Endometrium (tissue), 2 donors: ENCODE measurements around the gene ELOVL2.

ENCODE experiments used
- FAIRE-seq: peaks from 2 replicates; lab custom pipeline; 2012; peaks lifted over from hg19 to GRCh38; lab: Jason Lieb, UNC
- donor health status: control.
- donor health status: control.

The ELOVL2 gene

GRCh38 chr6:11056871-11057270 lies 12.8 kb upstream of the ELOVL2 start:
- no peak for FAIRE-seq

- no peak for FAIRE-seq
These were observed 11.1 kb upstream of the ELOVL2 start for GRCh38 chr6:11055127-11055627.

GRCh38 chr6:11054722-11055121 lies 10.6 kb upstream of the ELOVL2 start:
- no peak for FAIRE-seq

GRCh38 chr6:11053307-11053706 lies 9.2 kb upstream of the ELOVL2 start:
- FAIRE-seq, result no peak

GRCh38 chr6:11050731-11051130 lies 6.6 kb upstream of the ELOVL2 start:
- no peak for FAIRE-seq

- no peak for FAIRE-seq
These were observed 635 bp upstream of the ELOVL2 start for GRCh38 chr6:11044712-11045167.

- FAIRE-seq, result no peak
These were observed 636 bp downstream of the ELOVL2 start for GRCh38 chr6:11043378-11043960.

GRCh38 chr6:11042750-11043377 lies 1.2 kb downstream of the ELOVL2 start:
- no peak for FAIRE-seq

- FAIRE-seq, result no peak
These were observed 1.9 kb downstream of the ELOVL2 start for GRCh38 chr6:11042025-11042749.

- FAIRE-seq, result no peak
These were observed 4.0 kb downstream of the ELOVL2 start for GRCh38 chr6:11040134-11040533.

- FAIRE-seq, result no peak
These were observed 5.1 kb downstream of the ELOVL2 start for GRCh38 chr6:11039040-11039439.

- FAIRE-seq, result no peak
These were observed 7.1 kb downstream of the ELOVL2 start for GRCh38 chr6:11036977-11037430.

GRCh38 chr6:11036351-11036740 lies 7.8 kb downstream of the ELOVL2 start:
- FAIRE-seq, result no peak

- FAIRE-seq, result no peak
These were observed 8.3 kb downstream of the ELOVL2 start for GRCh38 chr6:11035616-11036350.

- no peak for FAIRE-seq
These were observed 10.3 kb downstream of the ELOVL2 start for GRCh38 chr6:11033825-11034224.

- no peak for FAIRE-seq
These were observed 13.2 kb downstream of the ELOVL2 start for GRCh38 chr6:11030904-11031303.

- no peak for FAIRE-seq
These were observed 15.1 kb downstream of the ELOVL2 start for GRCh38 chr6:11028959-11029358.

GRCh38 chr6:11027565-11028110 lies 16.5 kb downstream of the ELOVL2 start:
- FAIRE-seq, result no peak

- FAIRE-seq, result no peak
These were observed 18.0 kb downstream of the ELOVL2 start for GRCh38 chr6:11025921-11026635.

GRCh38 chr6:11025130-11025529 lies 19.0 kb downstream of the ELOVL2 start:
- no peak for FAIRE-seq

GRCh38 chr6:11023032-11023431 lies 21.1 kb downstream of the ELOVL2 start:
- no peak for FAIRE-seq

- no peak for FAIRE-seq
These were observed 22.4 kb downstream of the ELOVL2 start for GRCh38 chr6:11021714-11022113.
